Measurements from ENCODE around the gene DSC1.

The DSC1 gene

GRCh38 chr18:31176531-31176930 lies 13.9 kb upstream of the DSC1 start:
- H3K4me1 ChIP-seq (ENCODE audit: control insufficient read depth, insufficient read depth, low read length, poor library complexity, severe bottlenecking), result no peaks in the 10 kb centered on the region
- H3K4me3 ChIP-seq (ENCODE audit: insufficient read depth, low read depth, low read length, poor library complexity, severe bottlenecking), result no peak overlapping the region
- no peaks in the 10 kb centered on the region for H3K27me3 ChIP-seq (replicated peaks; ENCODE audit: control insufficient read depth, insufficient read depth, low read length, poor library complexity, severe bottlenecking)
- DNase-seq, result no peak
- H3K9me3 ChIP-seq (ENCODE audit: control insufficient read depth, low read length), result no peaks in the 10 kb centered on the region
- no peaks in the 10 kb centered on the region for H3K36me3 ChIP-seq (ENCODE audit: control insufficient read depth, insufficient read depth, low read length)
- H3K27ac ChIP-seq (ENCODE audit: insufficient read depth, low read length, poor library complexity, severe bottlenecking), result no peak overlapping the region

GRCh38 chr18:31171144-31171839 lies 8.6 kb upstream of the DSC1 start:
- Histone ChIP-seq H3K36me3 (ENCODE audit: control insufficient read depth, insufficient read depth, low read length) (no peaks in the 10 kb centered on the region), H3K27ac (ENCODE audit: insufficient read depth, low read length, poor library complexity, severe bottlenecking) (no peak overlapping the region), H3K9me3 (ENCODE audit: control insufficient read depth, low read length) (no peaks in the 10 kb centered on the region), H3K27me3 (replicated peaks; ENCODE audit: control insufficient read depth, insufficient read depth, low read length, poor library complexity, severe bottlenecking) (no peaks in the 10 kb centered on the region), H3K4me3 (ENCODE audit: insufficient read depth, low read depth, low read length, poor library complexity, severe bottlenecking) (no peak overlapping the region), H3K4me1 (ENCODE audit: control insufficient read depth, insufficient read depth, low read length, poor library complexity, severe bottlenecking) (no peaks in the 10 kb centered on the region)
- DNase-seq, result no peak

GRCh38 chr18:31170335-31170734 lies 7.7 kb upstream of the DSC1 start:
- no peak for DNase-seq
- Histone ChIP-seq H3K27me3 (replicated peaks; ENCODE audit: control insufficient read depth, insufficient read depth, low read length, poor library complexity, severe bottlenecking) (no peaks in the 10 kb centered on the region), H3K4me1 (ENCODE audit: control insufficient read depth, insufficient read depth, low read length, poor library complexity, severe bottlenecking) (no peaks in the 10 kb centered on the region), H3K36me3 (ENCODE audit: control insufficient read depth, insufficient read depth, low read length) (no peaks in the 10 kb centered on the region), H3K9me3 (ENCODE audit: control insufficient read depth, low read length) (no peaks in the 10 kb centered on the region), H3K27ac (ENCODE audit: insufficient read depth, low read length, poor library complexity, severe bottlenecking) (no peak overlapping the region), H3K4me3 (ENCODE audit: insufficient read depth, low read depth, low read length, poor library complexity, severe bottlenecking) (no peak overlapping the region)

GRCh38 chr18:31162419-31162793 lies 250 bp downstream of the DSC1 start:
- Histone ChIP-seq H3K27ac (ENCODE audit: insufficient read depth, low read length, poor library complexity, severe bottlenecking) (no peak overlapping the region), H3K4me1 (ENCODE audit: control insufficient read depth, insufficient read depth, low read length, poor library complexity, severe bottlenecking) (no peaks in the 10 kb centered on the region), H3K27me3 (replicated peaks; ENCODE audit: control insufficient read depth, insufficient read depth, low read length, poor library complexity, severe bottlenecking) (no peaks in the 10 kb centered on the region), H3K36me3 (ENCODE audit: control insufficient read depth, insufficient read depth, low read length) (no peaks in the 10 kb centered on the region), H3K4me3 (ENCODE audit: insufficient read depth, low read depth, low read length, poor library complexity, severe bottlenecking) (no peak overlapping the region), H3K9me3 (ENCODE audit: control insufficient read depth, low read length) (no peaks in the 10 kb centered on the region)
- DNase-seq, result no peak

GRCh38 chr18:31161757-31162418 lies 768 bp downstream of the DSC1 start:
- Histone ChIP-seq H3K27me3 (replicated peaks; ENCODE audit: control insufficient read depth, insufficient read depth, low read length, poor library complexity, severe bottlenecking) (no peaks in the 10 kb centered on the region), H3K36me3 (ENCODE audit: control insufficient read depth, insufficient read depth, low read length) (no peaks in the 10 kb centered on the region), H3K4me3 (ENCODE audit: insufficient read depth, low read depth, low read length, poor library complexity, severe bottlenecking) (no peak overlapping the region), H3K27ac (ENCODE audit: insufficient read depth, low read length, poor library complexity, severe bottlenecking) (no peak overlapping the region), H3K4me1 (ENCODE audit: control insufficient read depth, insufficient read depth, low read length, poor library complexity, severe bottlenecking) (no peaks in the 10 kb centered on the region), H3K9me3 (ENCODE audit: control insufficient read depth, low read length) (no peaks in the 10 kb centered on the region)
- DNase-seq, result no peak

- no peak for DNase-seq
- no peaks in the 10 kb centered on the region for H3K36me3 ChIP-seq (ENCODE audit: control insufficient read depth, insufficient read depth, low read length)
- no peak overlapping the region for H3K27ac ChIP-seq (ENCODE audit: insufficient read depth, low read length, poor library complexity, severe bottlenecking)
- no peaks in the 10 kb centered on the region for H3K9me3 ChIP-seq (ENCODE audit: control insufficient read depth, low read length)
- H3K4me3 ChIP-seq (ENCODE audit: insufficient read depth, low read depth, low read length, poor library complexity, severe bottlenecking), result no peak overlapping the region
- H3K4me1 ChIP-seq (ENCODE audit: control insufficient read depth, insufficient read depth, low read length, poor library complexity, severe bottlenecking), result no peaks in the 10 kb centered on the region
- H3K27me3 ChIP-seq (replicated peaks; ENCODE audit: control insufficient read depth, insufficient read depth, low read length, poor library complexity, severe bottlenecking), result no peaks in the 10 kb centered on the region
These were observed 5.6 kb downstream of the DSC1 start for GRCh38 chr18:31156821-31157763.

- Histone ChIP-seq H3K4me1 (ENCODE audit: control insufficient read depth, insufficient read depth, low read length, poor library complexity, severe bottlenecking) (no peaks in the 10 kb centered on the region), H3K4me3 (ENCODE audit: insufficient read depth, low read depth, low read length, poor library complexity, severe bottlenecking) (no peak overlapping the region), H3K9me3 (ENCODE audit: control insufficient read depth, low read length) (no peaks in the 10 kb centered on the region), H3K27me3 (replicated peaks; ENCODE audit: control insufficient read depth, insufficient read depth, low read length, poor library complexity, severe bottlenecking) (no peaks in the 10 kb centered on the region), H3K27ac (ENCODE audit: insufficient read depth, low read length, poor library complexity, severe bottlenecking) (no peak overlapping the region), H3K36me3 (ENCODE audit: control insufficient read depth, insufficient read depth, low read length) (no peaks in the 10 kb centered on the region)
- no peak for DNase-seq
These were observed 7.2 kb downstream of the DSC1 start for GRCh38 chr18:31155498-31155897.

- Histone ChIP-seq H3K4me1 (ENCODE audit: control insufficient read depth, insufficient read depth, low read length, poor library complexity, severe bottlenecking) (no peaks in the 10 kb centered on the region), H3K36me3 (ENCODE audit: control insufficient read depth, insufficient read depth, low read length) (no peaks in the 10 kb centered on the region), H3K27ac (ENCODE audit: insufficient read depth, low read length, poor library complexity, severe bottlenecking) (no peak overlapping the region), H3K9me3 (ENCODE audit: control insufficient read depth, low read length) (no peaks in the 10 kb centered on the region), H3K4me3 (ENCODE audit: insufficient read depth, low read depth, low read length, poor library complexity, severe bottlenecking) (no peak overlapping the region), H3K27me3 (replicated peaks; ENCODE audit: control insufficient read depth, insufficient read depth, low read length, poor library complexity, severe bottlenecking) (no peaks in the 10 kb centered on the region)
- DNase-seq, result no peak
These were observed 8.5 kb downstream of the DSC1 start for GRCh38 chr18:31154181-31154580.

GRCh38 chr18:31149351-31149750 lies 13.3 kb downstream of the DSC1 start:
- H3K4me1 ChIP-seq (ENCODE audit: control insufficient read depth, insufficient read depth, low read length, poor library complexity, severe bottlenecking), result no peaks in the 10 kb centered on the region
- no peak overlapping the region for H3K4me3 ChIP-seq (ENCODE audit: insufficient read depth, low read depth, low read length, poor library complexity, severe bottlenecking)
- DNase-seq, result no peak

GRCh38 chr18:31148600-31148999 lies 14.1 kb downstream of the DSC1 start:
- H3K4me3 ChIP-seq (ENCODE audit: insufficient read depth, low read depth, low read length, poor library complexity, severe bottlenecking), result no peak overlapping the region
- H3K27me3 ChIP-seq (replicated peaks; ENCODE audit: control insufficient read depth, insufficient read depth, low read length, poor library complexity, severe bottlenecking), result no peaks in the 10 kb centered on the region
- H3K27ac ChIP-seq (ENCODE audit: insufficient read depth, low read length, poor library complexity, severe bottlenecking), result no peak overlapping the region
- no peak for DNase-seq
- no peaks in the 10 kb centered on the region for H3K36me3 ChIP-seq (ENCODE audit: control insufficient read depth, insufficient read depth, low read length)
- H3K4me1 ChIP-seq (ENCODE audit: control insufficient read depth, insufficient read depth, low read length, poor library complexity, severe bottlenecking), result no peaks in the 10 kb centered on the region
- H3K9me3 ChIP-seq (ENCODE audit: control insufficient read depth, low read length), result no peaks in the 10 kb centered on the region

More at GRCh38 chr18:31149351-31149750, 13.3 kb downstream of the DSC1 start:
- Histone ChIP-seq H3K27me3 (replicated peaks; ENCODE audit: control insufficient read depth, insufficient read depth, low read length, poor library complexity, severe bottlenecking) (no peaks in the 10 kb centered on the region), H3K36me3 (ENCODE audit: control insufficient read depth, insufficient read depth, low read length) (no peaks in the 10 kb centered on the region), H3K27ac (ENCODE audit: insufficient read depth, low read length, poor library complexity, severe bottlenecking) (no peak overlapping the region), H3K9me3 (ENCODE audit: control insufficient read depth, low read length) (no peaks in the 10 kb centered on the region)

All from effector memory CD4-positive, alpha-beta T cell (primary cell).